Activated naive CD4-positive, alpha-beta T cell treated with anti-CD3 and anti-CD28 coated beads, Interleukin-2, amount 50 U/mL, for 24 hours (primary cell): Measurements from ENCODE around the gene OR2V1.

Experiments used
- H3K27ac Mint-ChIP-seq: one replicate; pipeline ENCODE4 v1.8.0; 2021; ENCODE audit warnings: mild to moderate bottlenecking, mixed read lengths
- H3K27me3 Mint-ChIP-seq: one replicate; pipeline ENCODE4 v1.8.0; 2021; ENCODE audit warnings: mixed read lengths
- H3K36me3 Mint-ChIP-seq: one replicate; pipeline ENCODE4 v1.8.0; 2021; ENCODE audit warnings: mixed read lengths
- H3K4me1 Mint-ChIP-seq: one replicate; pipeline ENCODE4 v1.8.0; 2021; ENCODE audit warnings: mixed read lengths
- H3K4me3 Mint-ChIP-seq: one replicate; pipeline ENCODE4 v1.8.0; 2021; ENCODE audit warnings: mild to moderate bottlenecking, mixed read lengths
- H3K9me3 Mint-ChIP-seq: one replicate; pipeline ENCODE4 v1.8.0; 2021; ENCODE audit warnings: mixed read lengths

OR2V1 gene

GRCh38 chr5:181086884-181087205 lies 44.1 kb downstream of the OR2V1 start:
- Mint-ChIP-seq H3K4me1 (no peaks in the 10 kb centered on the region), H3K36me3 (no peaks in the 10 kb centered on the region), H3K9me3 (no peaks in the 10 kb centered on the region), H3K4me3 (no peak overlapping the region), H3K27me3 (peaks cover 16% of the 10 kb centered on the region), H3K27ac (no peak overlapping the region)

GRCh38 chr5:181086026-181086883 lies 44.7 kb downstream of the OR2V1 start:
- Mint-ChIP-seq H3K27me3 (peaks cover 17% of the 10 kb centered on the region), H3K4me3 (no peak overlapping the region), H3K9me3 (no peaks in the 10 kb centered on the region), H3K36me3 (no peaks in the 10 kb centered on the region), H3K4me1 (no peaks in the 10 kb centered on the region), H3K27ac (no peak overlapping the region)

GRCh38 chr5:181084621-181085195 lies 46.3 kb downstream of the OR2V1 start:
- no peak overlapping the region for H3K4me3 Mint-ChIP-seq
- H3K27me3 Mint-ChIP-seq = peaks cover 21% of the 10 kb centered on the region
- H3K36me3 Mint-ChIP-seq = no peaks in the 10 kb centered on the region
- H3K9me3 Mint-ChIP-seq = no peaks in the 10 kb centered on the region
- no peaks in the 10 kb centered on the region for H3K4me1 Mint-ChIP-seq
- no peak overlapping the region for H3K27ac Mint-ChIP-seq

GRCh38 chr5:181081989-181082388 lies 49.0 kb downstream of the OR2V1 start:
- Mint-ChIP-seq H3K9me3 (peaks cover 3% of the 10 kb centered on the region), H3K4me3 (no peak overlapping the region), H3K27me3 (peaks cover 26% of the 10 kb centered on the region), H3K36me3 (no peaks in the 10 kb centered on the region), H3K4me1 (no peaks in the 10 kb centered on the region), H3K27ac (no peak overlapping the region)

- Mint-ChIP-seq H3K4me1 (no peaks in the 10 kb centered on the region), H3K9me3 (peaks cover 4% of the 10 kb centered on the region), H3K27ac (no peak overlapping the region), H3K4me3 (no peak overlapping the region), H3K27me3 (peaks cover 28% of the 10 kb centered on the region), H3K36me3 (peaks cover 4% of the 10 kb centered on the region)
These were observed 54.0 kb downstream of the OR2V1 start for GRCh38 chr5:181076920-181077319.
